ENCODE measurements around the gene MAFF.

Gene MAFF

DNA sequence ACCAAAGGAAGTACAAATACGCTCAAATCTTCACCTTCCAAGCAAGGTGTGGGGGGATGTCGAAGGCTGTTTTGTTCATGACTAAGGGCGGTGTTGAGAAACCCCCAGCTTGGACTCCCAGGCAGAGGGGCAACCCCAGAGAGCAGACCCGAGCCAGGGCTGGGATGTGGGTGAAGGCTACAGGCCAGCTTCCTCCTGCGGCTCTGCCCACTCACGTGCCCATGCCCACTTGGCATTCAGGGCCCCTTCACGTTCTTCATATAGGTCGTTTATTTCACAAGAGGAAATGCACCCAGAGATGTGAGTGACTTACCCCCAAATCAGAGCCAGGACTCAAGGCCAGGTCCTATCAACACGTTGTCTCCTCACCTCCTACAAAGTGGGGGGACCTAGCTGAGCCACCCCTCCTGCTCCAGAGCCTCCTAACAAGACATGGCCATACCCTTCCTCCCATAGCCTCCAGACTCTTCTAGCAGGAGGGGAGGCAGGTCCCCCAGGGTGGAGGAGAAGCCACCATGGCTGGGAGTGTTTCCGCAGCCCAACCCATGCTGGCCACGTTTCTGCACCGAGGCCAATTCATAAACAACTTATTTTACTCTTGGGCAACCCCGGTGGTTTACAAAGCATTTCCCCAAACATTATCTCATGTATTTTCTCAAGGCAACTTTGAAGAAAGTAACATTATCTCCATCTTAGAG, 49.0 kb downstream of the MAFF start:
- DNase-seq, result no peak

DNA sequence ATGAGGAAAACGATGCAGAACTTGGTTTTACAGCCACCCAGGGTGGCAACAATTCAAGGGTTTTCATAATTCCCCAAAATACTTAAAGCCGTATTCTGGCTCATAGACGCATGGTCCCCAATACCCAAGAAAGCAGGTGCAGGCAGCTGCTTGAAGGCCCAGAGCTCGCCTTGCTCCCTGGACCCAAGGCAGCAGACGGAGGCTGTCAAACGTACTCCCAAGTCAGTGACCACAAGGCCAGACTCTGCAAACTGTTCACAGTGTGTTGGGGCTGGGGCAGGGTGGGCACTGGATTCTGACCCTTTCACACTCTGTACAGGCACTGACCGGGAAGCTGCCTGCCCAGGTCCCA, 49.5 kb downstream of the MAFF start:
- DNase-seq, result no peak

DNA sequence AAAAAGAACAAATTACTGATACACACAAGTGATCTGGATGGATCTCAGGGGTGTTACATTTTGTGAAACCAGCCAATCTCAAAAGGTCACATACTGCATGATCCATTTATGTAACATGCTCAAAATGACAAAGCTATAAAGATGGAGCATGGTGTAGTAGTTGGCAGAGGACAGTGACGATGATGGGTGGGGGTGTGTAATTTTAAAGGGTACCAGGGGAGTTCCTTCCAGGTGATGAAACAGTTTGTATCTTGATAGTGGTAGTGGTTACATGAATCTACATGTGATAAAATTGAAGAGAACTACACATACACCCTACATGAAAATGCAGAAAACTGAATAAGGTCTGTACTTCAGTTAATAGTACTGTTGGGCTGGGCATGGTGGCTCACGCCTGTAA, 53.9 kb downstream of the MAFF start:
- DNase-seq, result no peak

DNA sequence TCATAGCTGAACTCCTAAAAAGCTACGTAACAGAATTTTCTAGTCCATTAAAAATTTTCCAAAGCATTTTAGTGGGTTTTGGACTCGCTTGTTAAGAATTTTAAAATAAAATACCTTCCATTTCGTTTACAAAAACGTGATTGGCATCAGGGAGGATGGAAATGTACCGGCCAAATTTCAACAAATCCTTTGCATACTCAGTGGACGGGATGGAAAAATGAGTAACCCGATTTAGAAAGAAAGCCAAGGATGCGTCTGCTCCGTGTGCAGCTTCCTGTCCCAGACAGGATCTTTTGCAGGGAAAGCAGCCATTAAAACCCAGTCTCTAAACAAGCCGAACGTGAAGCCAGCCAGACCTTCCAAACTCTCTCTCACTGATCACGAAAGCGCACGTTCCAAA, 55.4 kb downstream of the MAFF start:
- no peak for DNase-seq

DNA sequence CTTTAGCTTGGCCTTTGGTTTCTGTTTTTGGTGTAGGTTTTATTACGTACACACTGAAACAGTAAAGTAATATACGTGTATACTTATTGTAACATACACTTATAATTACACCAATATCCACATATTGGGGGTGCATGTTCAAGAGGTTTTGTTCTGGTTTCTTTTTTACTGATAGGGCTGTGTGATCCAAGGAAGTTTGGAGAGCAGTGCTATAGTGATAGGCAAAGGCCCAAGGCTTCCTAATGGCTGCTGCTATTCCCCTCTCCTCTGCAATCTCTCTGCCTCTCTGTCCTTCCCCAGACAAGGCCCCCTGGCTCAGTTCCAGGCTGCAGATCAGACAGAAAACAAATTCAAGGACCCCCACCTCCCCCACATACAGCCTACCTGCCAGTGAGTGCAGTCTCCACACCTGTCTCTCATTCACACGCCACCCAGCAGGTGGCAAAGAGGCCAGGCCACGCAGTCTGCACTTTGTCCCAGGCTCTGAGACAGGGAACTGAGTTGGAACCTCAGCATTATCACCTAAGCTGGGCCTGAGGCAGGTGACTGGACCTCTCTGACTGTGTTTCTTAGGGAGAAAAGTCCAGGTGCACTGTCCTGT, 56.0 kb downstream of the MAFF start:
- DNase-seq, result no peak

DNA sequence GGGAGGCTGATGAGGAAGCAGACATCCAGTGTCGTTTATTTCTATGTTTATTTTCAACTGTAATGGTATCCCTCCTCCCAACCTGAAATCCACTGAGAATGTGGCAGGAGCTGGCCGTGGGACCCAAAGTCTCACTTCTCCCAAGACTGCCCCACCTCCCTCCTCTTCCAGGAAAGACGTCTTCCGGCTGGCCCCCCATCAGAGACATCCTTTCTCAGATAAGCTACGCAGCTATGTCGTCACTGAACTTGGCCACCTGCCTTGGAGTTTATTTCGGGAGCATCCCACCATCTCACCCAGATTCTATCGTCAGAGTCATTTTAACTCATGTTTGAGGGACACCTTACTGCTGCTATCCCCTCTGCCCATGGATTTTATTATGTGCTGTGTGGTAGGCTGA, 57.1 kb downstream of the MAFF start:
- no peak for DNase-seq

DNA sequence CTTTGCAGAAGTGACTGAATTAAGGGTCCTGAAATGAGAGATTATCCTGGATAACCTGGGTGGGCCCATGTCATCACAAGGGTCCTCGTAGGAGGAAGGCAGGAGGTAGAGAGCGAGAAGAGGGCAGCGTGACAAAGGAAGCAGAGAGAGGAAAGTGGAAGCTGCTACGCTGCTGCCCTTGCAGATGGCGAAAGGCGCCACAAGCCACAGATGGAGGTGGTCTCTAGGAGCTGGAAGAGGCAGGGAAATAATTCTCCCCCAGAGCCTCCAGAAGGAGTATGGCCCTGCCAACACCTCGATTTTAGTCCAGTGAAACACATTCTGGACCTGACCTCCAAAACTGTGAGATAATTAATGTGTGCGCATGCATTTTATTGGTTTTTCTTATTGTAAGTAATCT, 57.6 kb downstream of the MAFF start:
- DNase-seq, result no peak

DNA sequence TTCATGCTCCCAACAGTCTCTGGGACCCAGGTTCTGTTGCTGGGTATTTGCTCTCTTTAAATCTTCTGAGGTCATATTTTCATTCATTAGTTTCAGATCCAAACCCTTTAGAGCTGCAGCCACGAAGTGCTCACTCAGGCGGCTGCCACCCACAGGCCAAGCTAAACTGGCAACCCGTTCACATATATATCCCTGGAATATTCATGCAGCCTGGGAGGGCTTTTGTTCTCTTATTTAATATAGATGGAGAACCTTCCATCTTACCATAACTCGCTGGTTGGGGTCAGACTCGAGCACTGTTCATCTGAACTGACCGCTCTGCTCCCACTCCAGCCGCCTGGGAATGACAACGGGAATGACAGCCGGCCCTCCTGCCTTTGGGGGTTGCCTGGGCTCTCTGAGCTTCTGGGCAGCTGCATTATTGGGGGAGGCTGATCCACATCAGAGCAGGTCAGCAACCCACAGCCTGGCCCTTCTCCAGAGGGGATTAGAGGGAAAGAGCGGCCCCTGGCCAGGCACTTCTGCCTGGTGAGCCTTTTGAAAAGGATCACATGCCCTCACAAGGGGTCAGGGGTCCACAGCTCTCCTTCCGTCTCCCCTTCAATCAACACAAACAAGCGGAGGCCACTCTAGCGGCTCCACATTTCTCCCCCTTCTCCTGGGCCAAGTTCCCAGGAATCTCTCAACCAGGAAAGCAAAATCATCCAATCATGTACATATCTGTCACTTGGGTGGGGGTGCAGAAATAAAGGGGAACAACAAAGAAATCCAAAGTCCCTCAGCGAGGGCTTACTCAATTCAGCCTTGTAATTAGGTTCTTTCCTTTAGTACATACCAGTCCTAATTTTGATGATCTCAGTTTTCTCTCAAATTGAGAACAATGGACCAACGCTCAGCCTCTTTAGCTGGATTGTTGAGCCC, 59.2 kb downstream of the MAFF start:
- DNase-seq, result peak in 1 of 2 experiments; percentile 29

DNA sequence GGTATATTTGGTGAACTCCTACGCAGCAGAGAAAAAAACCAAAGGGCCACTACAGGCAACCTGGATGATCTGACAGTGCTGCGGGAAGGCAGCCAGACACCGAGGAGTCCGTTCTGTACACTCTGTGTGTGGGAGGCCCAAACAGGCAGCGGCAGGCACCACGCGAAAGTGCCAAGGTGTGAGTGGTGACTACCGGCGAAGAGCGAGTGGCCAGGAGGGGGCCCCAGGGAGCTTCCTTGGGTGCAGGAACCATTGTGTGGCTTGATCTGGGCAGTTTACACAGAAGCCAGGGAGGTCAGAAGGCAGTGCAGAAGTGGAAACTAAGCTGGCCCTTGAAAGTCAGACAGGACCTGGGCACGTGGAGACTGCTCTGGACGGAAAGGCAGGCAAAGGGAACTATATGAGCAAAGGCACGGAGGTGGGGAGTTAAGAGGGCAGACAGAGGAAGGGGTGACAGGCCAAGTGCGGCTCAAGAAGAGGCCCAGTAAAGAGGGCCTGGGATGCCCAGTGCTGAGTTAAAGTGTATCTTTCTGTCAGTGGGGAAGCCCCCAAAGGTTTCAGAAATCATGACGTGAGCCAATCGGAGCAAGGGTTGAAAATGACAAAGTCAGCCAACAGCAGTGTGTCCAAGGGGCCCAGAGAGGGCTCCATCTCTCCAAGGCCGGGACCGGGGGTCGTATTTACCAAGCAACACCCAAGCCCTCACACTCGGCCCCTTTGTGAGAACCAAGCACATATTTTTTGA, 60.4 kb downstream of the MAFF start:
- DNase-seq, result peak in 1 of 2 experiments; percentile 25

DNA sequence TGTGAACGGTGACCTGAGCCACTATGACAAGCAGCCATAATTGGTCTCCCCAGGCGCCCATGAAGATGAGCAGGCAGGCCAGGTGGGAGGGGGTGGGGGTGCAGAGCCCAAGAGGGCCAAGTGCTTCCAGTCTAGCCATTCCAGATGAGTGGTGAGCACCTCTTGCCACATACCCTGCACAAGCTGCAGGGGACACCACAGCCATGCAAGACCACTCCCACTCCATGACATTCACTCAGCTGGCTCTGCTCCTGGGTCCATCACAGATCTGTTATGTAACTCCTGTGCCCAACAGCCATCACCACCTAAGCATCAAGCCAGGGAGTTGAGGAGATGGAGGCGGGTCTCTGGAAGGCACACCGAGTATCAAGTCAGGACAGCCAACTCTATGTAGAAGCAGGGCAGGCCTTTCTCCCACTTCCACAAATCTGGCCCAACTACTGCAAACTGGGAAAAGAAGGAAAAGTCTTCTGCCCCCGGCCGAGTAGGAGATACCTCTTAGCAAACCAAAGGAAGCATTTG, 62.6 kb downstream of the MAFF start:
- DNase-seq, result no peak

All from NCI-H526 (cell line).